HFF-Myc (cell line): ENCODE results near the gene ABCC6.

Experiments
- DNase-seq: peaks from one replicate; pipeline ENCODE4 v3.0.0-alpha.2; 2011; ENCODE audit warnings: low read depth; ENCODE audit errors: extremely low read depth
- H3K4me3 ChIP-seq: replicated peaks from 2 replicates; pipeline ENCODE4 v1.5.1; 2011; ENCODE audit warnings: low read depth, mild to moderate bottlenecking, control low read depth, low read length
- TF ChIP-seq, protein P1 (sequence below): IDR thresholded peaks from 2 replicates; pipeline ENCODE4 v1.5.1; 2012; ENCODE audit warnings: mild to moderate bottlenecking, low read depth, low read length, control low read depth; ENCODE audit errors: missing control alignments

The ABCC6 gene

DNA sequence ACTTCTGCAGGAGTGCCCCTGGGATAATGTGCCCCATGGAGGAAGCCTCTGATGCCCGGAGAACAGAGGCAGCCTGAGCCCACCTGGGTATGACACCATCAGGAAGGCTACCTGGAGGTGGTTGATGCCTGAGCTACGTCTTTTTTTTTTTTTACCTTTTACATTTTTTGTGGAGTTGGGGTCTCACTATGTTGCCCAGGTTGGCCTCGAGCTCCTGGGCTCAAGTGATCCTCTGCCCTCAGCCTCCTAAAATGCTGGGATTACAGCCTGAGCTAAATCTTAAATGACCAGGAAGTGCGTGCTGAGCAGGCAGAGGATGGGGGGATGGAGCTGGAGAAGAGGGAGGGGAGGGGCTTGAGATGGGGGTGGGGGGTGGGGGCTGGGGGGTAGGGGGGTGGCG is 32.7 kb downstream of the ABCC6 start:
- TF ChIP-seq, protein P1, sequence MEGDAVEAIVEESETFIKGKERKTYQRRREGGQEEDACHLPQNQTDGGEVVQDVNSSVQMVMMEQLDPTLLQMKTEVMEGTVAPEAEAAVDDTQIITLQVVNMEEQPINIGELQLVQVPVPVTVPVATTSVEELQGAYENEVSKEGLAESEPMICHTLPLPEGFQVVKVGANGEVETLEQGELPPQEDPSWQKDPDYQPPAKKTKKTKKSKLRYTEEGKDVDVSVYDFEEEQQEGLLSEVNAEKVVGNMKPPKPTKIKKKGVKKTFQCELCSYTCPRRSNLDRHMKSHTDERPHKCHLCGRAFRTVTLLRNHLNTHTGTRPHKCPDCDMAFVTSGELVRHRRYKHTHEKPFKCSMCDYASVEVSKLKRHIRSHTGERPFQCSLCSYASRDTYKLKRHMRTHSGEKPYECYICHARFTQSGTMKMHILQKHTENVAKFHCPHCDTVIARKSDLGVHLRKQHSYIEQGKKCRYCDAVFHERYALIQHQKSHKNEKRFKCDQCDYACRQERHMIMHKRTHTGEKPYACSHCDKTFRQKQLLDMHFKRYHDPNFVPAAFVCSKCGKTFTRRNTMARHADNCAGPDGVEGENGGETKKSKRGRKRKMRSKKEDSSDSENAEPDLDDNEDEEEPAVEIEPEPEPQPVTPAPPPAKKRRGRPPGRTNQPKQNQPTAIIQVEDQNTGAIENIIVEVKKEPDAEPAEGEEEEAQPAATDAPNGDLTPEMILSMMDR: no peak
- no peak for DNase-seq
- no peak overlapping the region for H3K4me3 ChIP-seq

DNA sequence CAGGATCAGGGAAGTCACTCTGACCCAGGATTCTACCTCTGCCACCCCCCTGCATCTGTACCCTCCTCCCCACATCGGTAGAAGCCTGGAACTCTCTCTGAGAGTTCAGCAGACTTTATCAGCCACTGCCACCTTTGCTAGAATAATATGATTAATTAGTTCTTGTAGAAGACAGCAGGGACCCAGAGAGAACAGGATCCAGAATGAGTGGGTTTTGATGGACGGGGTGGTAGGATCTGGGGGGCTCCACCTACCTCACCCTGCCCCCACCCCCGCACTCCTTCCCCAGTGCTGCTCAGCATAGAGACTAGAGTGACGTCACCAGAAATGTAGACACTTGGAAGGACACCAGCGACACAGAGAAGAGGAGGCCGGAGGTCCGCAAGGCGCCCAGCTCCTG is 33.5 kb downstream of the ABCC6 start:
- TF ChIP-seq, protein P1: no peak
- no peak for DNase-seq
- no peak overlapping the region for H3K4me3 ChIP-seq

DNA sequence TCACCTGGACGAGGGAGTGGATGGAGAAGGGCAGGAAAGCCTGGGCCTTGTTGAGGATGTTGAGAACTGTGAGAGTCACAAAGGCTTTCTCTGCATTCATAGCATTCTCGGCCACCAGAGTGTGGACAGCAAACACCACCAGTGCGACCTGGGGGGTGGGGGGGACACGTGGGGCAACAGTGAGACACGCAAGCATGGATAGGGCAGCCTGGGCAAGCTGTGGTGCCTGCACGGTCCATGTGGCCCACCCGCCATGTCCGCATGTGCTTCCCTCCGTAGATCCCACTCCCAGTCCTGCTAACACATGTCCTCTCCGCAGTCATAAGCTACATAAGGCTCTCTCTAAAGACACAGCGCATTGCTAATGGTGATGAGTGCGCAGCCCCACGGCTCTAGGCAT is 34.5 kb downstream of the ABCC6 start:
- H3K4me3 ChIP-seq: no peak overlapping the region
- no peak for DNase-seq
- TF ChIP-seq, protein P1: no peak

DNA sequence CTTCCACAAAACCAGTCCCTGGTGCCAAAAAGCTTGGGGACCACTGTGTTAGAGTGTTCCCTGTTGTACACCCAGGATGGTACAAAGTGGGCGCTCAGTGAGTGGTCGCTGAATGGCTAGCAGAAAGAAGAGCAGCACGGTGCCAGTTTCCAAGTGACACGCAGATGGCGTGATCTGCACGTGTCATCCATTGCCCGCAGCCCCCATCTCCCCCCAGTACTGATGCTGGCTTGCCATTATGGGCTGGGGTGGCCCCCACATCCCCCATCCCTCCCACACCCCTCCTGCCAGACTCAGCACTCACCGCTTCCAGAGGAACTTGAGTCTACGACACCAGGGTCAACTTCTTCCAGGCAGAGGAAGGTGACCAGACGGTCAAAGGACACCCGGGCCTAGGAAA is 36.5 kb downstream of the ABCC6 start:
- no peak for DNase-seq
- TF ChIP-seq, protein P1: no peak

DNA sequence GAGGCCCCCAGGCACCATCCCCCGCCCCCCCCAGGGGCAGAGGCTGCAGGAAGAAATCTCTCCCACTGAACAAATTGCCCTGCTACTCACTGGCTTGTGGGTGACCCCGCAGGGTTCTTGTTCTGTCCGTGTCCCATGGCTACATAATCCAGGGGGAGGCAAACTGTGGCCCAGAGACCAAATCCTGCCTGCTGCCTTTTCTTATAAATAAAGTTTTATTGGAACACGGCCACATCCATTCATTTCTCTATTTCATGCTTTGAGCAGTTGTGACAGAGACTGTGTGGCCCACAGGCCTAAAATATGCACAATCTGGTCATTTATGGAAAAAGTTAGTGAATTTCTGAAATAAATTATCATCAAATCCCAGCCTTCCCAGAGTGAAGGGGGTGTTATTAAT is 38.2 kb downstream of the ABCC6 start:
- DNase-seq: no peak
- H3K4me3 ChIP-seq: no peak overlapping the region
- TF ChIP-seq, protein P1: no peak

More for the DNA sequence above, 36.5 kb downstream of the ABCC6 start:
- no peak overlapping the region for H3K4me3 ChIP-seq

DNA sequence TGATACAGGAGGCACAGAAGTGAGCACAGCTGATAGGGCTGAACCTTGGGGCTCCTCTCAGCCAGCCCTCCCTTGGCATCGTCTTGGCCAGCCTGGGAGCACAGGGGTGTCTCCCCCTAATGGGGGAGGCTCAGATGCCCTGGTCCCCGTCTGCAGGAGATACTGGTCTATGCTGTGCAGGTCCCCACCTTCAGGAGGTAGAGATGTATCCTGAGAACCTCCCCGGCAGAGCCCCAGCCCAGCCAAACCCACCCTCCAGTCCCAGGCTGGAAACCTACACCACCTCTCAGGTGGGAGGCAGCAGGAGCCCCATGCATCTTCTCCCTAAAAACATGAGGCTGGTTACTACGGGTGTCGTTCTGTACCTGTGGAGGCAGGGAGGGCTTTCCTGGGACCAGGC is 38.7 kb downstream of the ABCC6 start:
- DNase-seq: no peak
- no peak overlapping the region for H3K4me3 ChIP-seq
- TF ChIP-seq, protein P1: no peak

DNA sequence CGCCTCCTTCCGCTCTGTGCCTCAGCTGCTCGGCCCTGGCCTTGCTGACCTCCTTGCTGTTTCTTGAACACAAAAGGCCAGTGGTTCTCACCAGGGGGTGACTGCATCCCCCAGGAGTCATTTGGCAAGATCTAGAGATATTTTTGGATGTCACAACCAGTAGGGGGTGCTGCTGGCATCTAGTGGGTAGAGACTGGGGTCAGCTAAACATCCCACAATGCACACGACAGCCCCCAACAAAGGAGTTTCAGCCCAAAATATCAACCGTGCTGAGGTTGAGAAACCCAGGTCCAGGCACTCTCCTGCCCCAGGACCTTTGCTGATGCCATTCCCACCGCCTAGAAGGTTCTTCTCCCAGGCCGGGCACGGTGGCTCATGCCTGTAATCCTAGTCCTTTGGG is 39.7 kb downstream of the ABCC6 start:
- DNase-seq: no peak
- TF ChIP-seq, protein P1: peak; percentile 37
- no peak overlapping the region for H3K4me3 ChIP-seq
